K562 (cell line): ENCODE results near the gene COL5A3. TPM values are rescaled to one million over a fixed set of nuclear protein-coding genes. Genes with fewer than 3 reads are reported as not detected.
A peak's percentile ranks its signal among the peaks of the same experiment; 100 is the strongest.

Experiments used
- ATAC-seq: fragments of 200-7000 bp; cut with Tn5 transposase; 3 replicates; pipeline ENCODE4 v1.9.1; 2020; ENCODE audit warnings: moderate library complexity
- BruUV-seq: library from RNA; stranded (reverse); fragments of 400-500 nt; replicated peaks from 2 replicates; lab custom pipeline; 2021; lab: Mats Ljungman, UMichigan
- CTCF ChIA-PET: fragments of 300-600 bp; formaldehyde crosslinking; extraction: SDS; loops from one replicate; lab custom pipeline; 2021; ENCODE audit warnings: low intra/inter-chr PET ratio; lab: Yijun Ruan, JAX
- POLR2A ChIA-PET: fragments of 300-600, 350-650 bp; sonication (Branson Sonifier 250); formaldehyde crosslinking; extraction: SDS; loops from one replicate; lab custom pipeline; 2021; ENCODE audit warnings: antibody characterized with exemption, inconsistent platforms; lab: Yijun Ruan, JAX
- DNase-seq, 4 experiments: peaks; one replicate each; pipeline versions ENCODE4 v3.0.0 to v3.0.0-alpha.2; 2011 to 2018; ENCODE audit warnings: low spot score in 3 of 4, mixed read lengths in 3 of 4; ENCODE audit errors: extremely low read depth in 1 of 4
- FAIRE-seq: peaks from 2 replicates; lab custom pipeline; 2011; peaks lifted over from hg19 to GRCh38; lab: Jason Lieb, UNC
- H2AFZ ChIP-seq: 2 replicates; pipeline ENCODE4 v1.6.0; 2011; ENCODE audit warnings: low read depth, low read length, control low read depth, inconsistent platforms
- H3K27ac ChIP-seq: fragments of 200-600 bp; 3 replicates; pipeline ENCODE4 v1.8.0; 2011; ENCODE audit warnings: low read depth, mild to moderate bottlenecking, control low read depth, inconsistent platforms, low read length, moderate library complexity, mixed read lengths; ENCODE audit errors: extremely low read depth
- H3K27me3 ChIP-seq, 2 experiments: fragments of 300-600 bp in 1 of 2; 2 replicates in 1 of 2; 3 replicates in 1 of 2; pipeline versions ENCODE4 v1.6.0 to v1.8.0; 2011; ENCODE audit warnings: inconsistent platforms in 2 of 2, low read length in 2 of 2, mild to moderate bottlenecking in 1 of 2, mixed read lengths in 1 of 2, moderate library complexity in 1 of 2; ENCODE audit not compliant: control insufficient read depth in 2 of 2, insufficient read depth in 2 of 2
- H3K36me3 ChIP-seq: fragments of 300-600 bp; 3 replicates; pipeline ENCODE4 v1.8.0; 2011; ENCODE audit warnings: mild to moderate bottlenecking, low read length, inconsistent platforms; ENCODE audit not compliant: control insufficient read depth, insufficient read depth
- H3K4me1 ChIP-seq, 2 experiments: fragments of 200-600 bp in 1 of 2; replicated peaks in 1 of 2; 2 replicates in 1 of 2; 3 replicates in 1 of 2; pipeline versions ENCODE4 v1.5.1 to v1.8.0; 2011; ENCODE audit warnings: inconsistent platforms in 2 of 2, low read length in 2 of 2, mild to moderate bottlenecking in 1 of 2, mixed read lengths in 1 of 2, moderate library complexity in 1 of 2; ENCODE audit not compliant: control insufficient read depth in 2 of 2, insufficient read depth in 2 of 2
- H3K4me2 ChIP-seq: 2 replicates; pipeline ENCODE4 v1.6.1; 2011; ENCODE audit warnings: low read length, control low read depth, inconsistent platforms, mixed read lengths; ENCODE audit not compliant: insufficient read depth
- H3K4me3 ChIP-seq: fragments of 200-600 bp; sonication (generic), shearing (Covaris generic); 2 replicates; pipeline ENCODE4 v1.5.1; 2016; ENCODE audit warnings: control low read depth, inconsistent platforms
- H3K79me2 ChIP-seq: fragments of 200-600 bp; 3 replicates; pipeline ENCODE4 v1.8.0; 2011; ENCODE audit warnings: low read length, inconsistent platforms; ENCODE audit not compliant: control insufficient read depth, insufficient read depth
- H3K9ac ChIP-seq, 2 experiments: 2 replicates each; pipeline versions ENCODE4 v1.6.0 to v1.6.1; 2011; ENCODE audit warnings: low read depth in 2 of 2, low read length in 2 of 2, control low read depth in 1 of 2, inconsistent platforms in 1 of 2, mild to moderate bottlenecking in 1 of 2, mixed read lengths in 1 of 2; ENCODE audit not compliant: insufficient read depth in 1 of 2
- H3K9me1 ChIP-seq: one replicate; pipeline ENCODE4 v1.6.0; 2011; ENCODE audit warnings: inconsistent platforms, mild to moderate bottlenecking, low read length, moderate library complexity; ENCODE audit not compliant: control insufficient read depth, insufficient read depth
- H3K9me3 ChIP-seq: replicated peaks from 2 replicates; pipeline ENCODE4 v1.5.1; 2011; ENCODE audit warnings: low read depth, low read length, inconsistent platforms; ENCODE audit not compliant: control insufficient read depth, insufficient read depth
- H4K20me1 ChIP-seq: replicated peaks from 2 replicates; pipeline ENCODE4 v1.6.1; 2011; ENCODE audit warnings: low read length, inconsistent platforms, mixed read lengths; ENCODE audit not compliant: control insufficient read depth, insufficient read depth
- ASH1L ChIP-seq: fragments of 450-650 bp; IDR thresholded peaks from 2 replicates; pipeline ENCODE4 v1.6.1; 2018; ENCODE audit warnings: borderline replicate concordance, mild to moderate bottlenecking, low read depth; ENCODE audit not compliant: partially characterized antibody
- CCNT2 ChIP-seq: IDR thresholded peaks from 2 replicates; pipeline ENCODE4 v1.6.1; 2011; ENCODE audit warnings: borderline replicate concordance, low read depth, mild to moderate bottlenecking, moderate library complexity, mixed read lengths, low read length; ENCODE audit not compliant: insufficient read length; ENCODE audit errors: extremely low read depth
- NCOR1 ChIP-seq: fragments of 450-650 bp; IDR thresholded peaks from 2 replicates; pipeline ENCODE4 v1.6.1; 2016; ENCODE audit warnings: mild to moderate bottlenecking, moderate library complexity
- PHF21A ChIP-seq: fragments of 450-650 bp; IDR thresholded peaks from 2 replicates; pipeline ENCODE4 v1.6.1; 2017; ENCODE audit warnings: low read depth, borderline replicate concordance
- POLR2G ChIP-seq: fragments of 200-400 bp; formaldehyde crosslinking; IDR thresholded peaks from 2 replicates; pipeline ENCODE4 v1.6.1; 2017; ENCODE audit warnings: low read depth, mild to moderate bottlenecking, antibody characterized with exemption, low read length, moderate library complexity
- ZNF121 ChIP-seq: sonication (generic); formaldehyde crosslinking; conservative IDR thresholded peaks from 2 replicates; pipeline ENCODE4 v1.8.0; 2022; ENCODE audit warnings: missing genetic modification reagents
- ZNF274 ChIP-seq: IDR thresholded peaks from 2 replicates; pipeline ENCODE4 v1.6.1; 2011; ENCODE audit warnings: low read depth, mild to moderate bottlenecking, low read length, moderate library complexity, borderline replicate concordance
- ZNF507 ChIP-seq: conservative IDR thresholded peaks from 2 replicates; pipeline ENCODE4 v1.6.1; 2017; ENCODE audit warnings: missing genetic modification characterization, missing compliant biosample characterization
- WGBS: fragments of 100-300 bp; shearing (Covaris generic); methylation state at CpG from one replicate; pipeline ENCODE4 v1.1.6; 2016; ENCODE audit warnings: low coverage, mixed read lengths; ENCODE audit not compliant: insufficient coverage; ENCODE audit errors: missing lambda C conversion rate; 5-methylcytosine and 5-hydroxymethylcytosine counted together
- in situ Hi-C: fragments of 300-500 bp; cut with MboI; formaldehyde crosslinking; loops from 4 replicates; pipeline ENCODE4 v1.15.0; 2018; ENCODE audit warnings: inconsistent platforms, mixed read lengths
- intact Hi-C: fragments of 100-400 bp; cut with micrococcal nuclease; formaldehyde crosslinking; loops from 2 replicates; pipeline ENCODE4 v1.14.2; 2022
- polyA plus RNA-seq, 8 experiments: library from polyadenylated mRNA; depleted of rRNA in 4 of 8; stranded (reverse) in 5 of 8; unstranded in 3 of 8; fragments of >200 nt; fragmentation: Nextera tagmentation in 2 of 8; fragmentation: Illumina TruSeq in 1 of 8; extraction: Ambion mirVana in 2 of 8; extraction: Trizol in 1 of 8; gene quantifications; 2 replicates each; pipeline versions ENCODE4 v1.2.1 to v1.2.3, GENCODE V29; 2011 to 2014; ENCODE audit warnings: inconsistent platforms in 1 of 8, missing spikeins in 1 of 8
- total RNA-seq, 7 experiments: library from RNA; depleted of rRNA in 6 of 7; stranded (reverse); fragments of >200 nt in 6 of 7; fragmentation: Illumina TruSeq in 2 of 7; extraction: Trizol in 2 of 7; gene quantifications; 2 replicates each; pipeline versions ENCODE4 v1.2.1 to v1.2.3, GENCODE V29; 2011 to 2021; ENCODE audit warnings: low replicate concordance in 1 of 7

The COL5A3 gene
- total and polyA plus RNA-seq, 9 of the 15 experiments (the other 6 are each of a cell fraction or from before 2014, with no cell fraction given): 0.01 to 0.02 TPM; not detected in 7

- no peaks in the 10 kb centered on the region for H3K36me3 ChIP-seq
- intact Hi-C loops (no loop called here), in situ Hi-C loops (loop anchor here (10.0 kb wide), 1 partner anchor 86 kb away; the partner anchor contains the start of gene OLFM2)
- H3K79me2 ChIP-seq: no peaks in the 10 kb centered on the region
- no peak overlapping the region for H2AFZ ChIP-seq
- TF ChIP-seq ZNF121 (CRISPR knock-in tag): peak; percentile 82
- no peak for TF ChIP-seq ASH1L
- no peak for TF ChIP-seq NCOR1
- no peak for TF ChIP-seq POLR2G
- no peak for TF ChIP-seq ZNF274
- no peak for TF ChIP-seq ZNF507 (tag)
- TF ChIP-seq CCNT2: no peak
- no peak for TF ChIP-seq PHF21A
- H3K27ac ChIP-seq: no peak overlapping the region
- 0% methylated on average over 6 of the region's 6 CpGs for WGBS
- H3K9me1 ChIP-seq: no peaks in the 10 kb centered on the region
- CTCF ChIA-PET: no interaction called here
- DNase-seq (no peak), FAIRE-seq (no peak), ATAC-seq (no peak)
- BruUV-seq: no TSS peak
- H3K9me3 ChIP-seq: no peaks in the 10 kb centered on the region
- H3K27me3 ChIP-seq: peaks cover 11 to 36% of the 10 kb centered on the region in 2 experiments; a peak in 4 of 5 replicates
- no peak overlapping the region for H3K4me3 ChIP-seq
- H4K20me1 ChIP-seq: no peaks in the 10 kb centered on the region; the same call in 1 of the 2 replicates
- POLR2A ChIA-PET: interaction anchor here (1.7 kb wide), 1 partner anchor 13 kb away, joined by 3 read pairs; no protein-coding TSS in a partner anchor
- no peak overlapping the region for H3K4me2 ChIP-seq
- peaks cover 0 to 4% of the 10 kb centered on the region in 2 experiments; a peak in 1 of 5 replicates for H3K4me1 ChIP-seq
- H3K9ac ChIP-seq: no peak overlapping the region; a peak in 1 of 4 replicates
These were observed 10.5 kb upstream of the COL5A3 start for GRCh38 chr19:10020851-10021250.
